HCT116 (cell line): Measurements from ENCODE around the gene GPLD1. TPM values are rescaled to one million over a fixed set of nuclear protein-coding genes. Genes with fewer than 3 reads are reported as not detected.

Experiments used
- ATAC-seq: fragments of 200-7000 bp; cut with Tn5 transposase; 2 replicates; pipeline ENCODE4 v1.9.1; 2020; ENCODE audit warnings: mild to moderate bottlenecking, moderate library complexity
- BruUV-seq: library from RNA; stranded (reverse); fragments of 400-500 nt; replicated peaks from 2 replicates; lab custom pipeline; 2021; lab: Mats Ljungman, UMichigan
- CTCF ChIA-PET: fragments of 300-600 bp; sonication (Branson Sonifier 250); formaldehyde crosslinking; loops from one replicate; lab custom pipeline; 2021; ENCODE audit warnings: antibody characterized with exemption; lab: Charles Lee
- POLR2A ChIA-PET: fragments of 300-600, 350-600 bp; sonication (Branson Sonifier 250); formaldehyde crosslinking; loops from one replicate; lab custom pipeline; 2021; ENCODE audit warnings: antibody characterized with exemption; lab: Charles Lee
- RAD21 ChIA-PET, 2 experiments: fragments of 300-600 bp; sonication (Branson Sonifier 250); formaldehyde crosslinking; loops; one replicate each; lab custom pipeline; 2023; ENCODE audit warnings: low total read pairs in 2 of 2; ENCODE audit not compliant: uncharacterized antibody in 2 of 2, unreplicated experiment in 2 of 2, low non-redundant PET in 1 of 2; lab: Charles Lee
- DNase-seq: peaks from one replicate; pipeline ENCODE4 v3.0.0-alpha.2; 2010; ENCODE audit warnings: low read depth, low spot score
- H2AFZ ChIP-seq: fragments of 200-600 bp; shearing (Covaris generic), sonication (generic); 2 replicates; pipeline ENCODE4 v1.6.1; 2017; ENCODE audit warnings: low read depth, mixed run types, mixed read lengths, antibody characterized with exemption, low read length; ENCODE audit not compliant: poor library complexity, severe bottlenecking
- H3K27ac ChIP-seq: 2 replicates; pipeline ENCODE4 v1.5.1; 2012; ENCODE audit warnings: low read depth, low read length
- H3K27me3 ChIP-seq: fragments of 200-600 bp; sonication (generic); 2 replicates; pipeline ENCODE4 v1.6.1; 2016; ENCODE audit warnings: mixed run types, low read length, mixed read lengths; ENCODE audit not compliant: insufficient read depth
- H3K36me3 ChIP-seq, 2 experiments: fragments of 200-500 bp in 1 of 2; fragments of 200-600 bp in 1 of 2; sonication (Bioruptor generic) in 1 of 2; sonication (generic) in 1 of 2; 2 replicates each; pipeline versions ENCODE4 v1.5.1 to v1.6.1; 2014 to 2016; ENCODE audit warnings: low read length in 2 of 2, inconsistent platforms in 1 of 2, mixed read lengths in 1 of 2, mixed run types in 1 of 2; ENCODE audit not compliant: insufficient read depth in 2 of 2, control insufficient read depth in 1 of 2
- H3K4me1 ChIP-seq, 2 experiments: fragments of 200-600 bp in 1 of 2; sonication (generic) in 1 of 2; 2 replicates each; pipeline versions ENCODE4 v1.5.1 to v1.6.1; 2012 to 2017; ENCODE audit warnings: low read length in 2 of 2, inconsistent platforms in 1 of 2, mild to moderate bottlenecking in 1 of 2, mixed read lengths in 1 of 2, mixed run types in 1 of 2, moderate library complexity in 1 of 2; ENCODE audit not compliant: insufficient read depth in 2 of 2, control insufficient read depth in 1 of 2
- H3K4me2 ChIP-seq: fragments of 200-600 bp; sonication (generic); 2 replicates; pipeline ENCODE4 v1.6.1; 2017; ENCODE audit warnings: mixed run types, low read length, mixed read lengths
- H3K4me3 ChIP-seq, 2 experiments: fragments of 200-600 bp in 1 of 2; sonication (generic) in 1 of 2; replicated peaks in 1 of 2; 2 replicates each; pipeline ENCODE4 v1.5.1; 2011 to 2016; ENCODE audit warnings: low read length in 2 of 2, control low read depth in 1 of 2, low read depth in 1 of 2, mild to moderate bottlenecking in 1 of 2, mixed read lengths in 1 of 2, mixed run types in 1 of 2
- H3K79me2 ChIP-seq: fragments of 200-600 bp; sonication (generic); 2 replicates; pipeline ENCODE4 v1.6.1; 2017; ENCODE audit warnings: mild to moderate bottlenecking, mixed run types, low read length, moderate library complexity, mixed read lengths; ENCODE audit not compliant: insufficient read depth
- H3K9ac ChIP-seq: fragments of 200-600 bp; sonication (generic); 2 replicates; pipeline ENCODE4 v1.6.1; 2016; ENCODE audit warnings: low read length, mixed read lengths
- H3K9me2 ChIP-seq: fragments of 200-600 bp; sonication (generic), shearing (Covaris generic); 2 replicates; pipeline ENCODE4 v1.6.1; 2017; ENCODE audit warnings: mixed run types, mild to moderate bottlenecking, moderate library complexity; ENCODE audit not compliant: insufficient read depth
- H3K9me3 ChIP-seq, 2 experiments: fragments of 200-500 bp in 1 of 2; fragments of 200-600 bp in 1 of 2; sonication (Bioruptor generic) in 1 of 2; sonication (generic) in 1 of 2; 2 replicates each; pipeline ENCODE4 v1.6.1; 2014 to 2017; ENCODE audit warnings: low read length in 2 of 2, mixed read lengths in 2 of 2, inconsistent platforms in 1 of 2, low read depth in 1 of 2, mild to moderate bottlenecking in 1 of 2, mixed run types in 1 of 2, moderate library complexity in 1 of 2; ENCODE audit not compliant: control insufficient read depth in 1 of 2, insufficient read depth in 1 of 2
- H4K20me1 ChIP-seq: fragments of 200-600 bp; sonication (generic), shearing (Covaris generic); 2 replicates; pipeline ENCODE4 v1.6.1; 2017; ENCODE audit warnings: mixed run types, mild to moderate bottlenecking, moderate library complexity; ENCODE audit not compliant: insufficient read depth
- CBX3 ChIP-seq: IDR thresholded peaks from 2 replicates; pipeline ENCODE4 v1.6.1; 2012; ENCODE audit warnings: low read depth
- CEBPB ChIP-seq: IDR thresholded peaks from 2 replicates; pipeline ENCODE4 v1.6.1; 2012; ENCODE audit warnings: low read depth
- ELF1 ChIP-seq: IDR thresholded peaks from 2 replicates; pipeline ENCODE4 v1.6.1; 2012; ENCODE audit warnings: low read depth, borderline replicate concordance
- EZH2 ChIP-seq: fragments of 200-600 bp; sonication (generic); IDR thresholded peaks from 2 replicates; pipeline ENCODE4 v1.6.1; 2017; ENCODE audit warnings: antibody characterized with exemption, mixed run types
- EZH2phosphoT487 ChIP-seq: fragments of 200-600 bp; IDR thresholded peaks from 2 replicates; pipeline ENCODE4 v1.6.1; 2018; ENCODE audit warnings: antibody characterized with exemption, borderline replicate concordance
- POLR2A ChIP-seq: IDR thresholded peaks from 2 replicates; pipeline ENCODE4 v1.7.0; 2011; ENCODE audit warnings: borderline replicate concordance; ENCODE audit not compliant: insufficient read depth, insufficient read length; ENCODE audit errors: extremely low read depth
- SRF ChIP-seq: IDR thresholded peaks from 2 replicates; pipeline ENCODE4 v1.6.1; 2012; ENCODE audit warnings: low read depth
- YY1 ChIP-seq: IDR thresholded peaks from 2 replicates; pipeline ENCODE4 v1.6.1; 2011; ENCODE audit warnings: low read length, low read depth, moderate library complexity, mild to moderate bottlenecking; ENCODE audit not compliant: insufficient replicate concordance; ENCODE audit errors: extremely low read depth
- intact Hi-C: fragments of 100-400 bp; cut with micrococcal nuclease; formaldehyde crosslinking; loops from 2 replicates; pipeline ENCODE4 v1.10.0; 2022
- total RNA-seq: library from RNA; stranded (reverse); gene quantifications from one replicate; pipeline ENCODE4 v1.2.1, GENCODE V29; 2021; ENCODE audit not compliant: unreplicated experiment
- TF ChIP-seq, protein P1 (sequence below), 3 experiments: fragments of 200-600 bp in 1 of 3; sonication (generic) in 1 of 3; IDR thresholded peaks in 2 of 3; conservative IDR thresholded peaks in 1 of 3; 2 replicates each; pipeline ENCODE4 v1.5.1; 2012 to 2017; ENCODE audit warnings: low read depth in 2 of 3, low read length in 2 of 3, antibody characterized with exemption in 1 of 3, borderline replicate concordance in 1 of 3, control low read depth in 1 of 3, mild to moderate bottlenecking in 1 of 3, mixed read lengths in 1 of 3, mixed run types in 1 of 3, moderate library complexity in 1 of 3; ENCODE audit not compliant: insufficient read depth in 1 of 3
- TF ChIP-seq, protein P2 (sequence below): IDR thresholded peaks from 2 replicates; pipeline ENCODE4 v1.6.1; 2012; ENCODE audit warnings: low read depth
- TF ChIP-seq, protein P3 (sequence below): IDR thresholded peaks from 2 replicates; pipeline ENCODE4 v1.6.1; 2012

The GPLD1 gene
- total RNA-seq, 1 experiment from 2014 or later = 2.1 TPM

DNA sequence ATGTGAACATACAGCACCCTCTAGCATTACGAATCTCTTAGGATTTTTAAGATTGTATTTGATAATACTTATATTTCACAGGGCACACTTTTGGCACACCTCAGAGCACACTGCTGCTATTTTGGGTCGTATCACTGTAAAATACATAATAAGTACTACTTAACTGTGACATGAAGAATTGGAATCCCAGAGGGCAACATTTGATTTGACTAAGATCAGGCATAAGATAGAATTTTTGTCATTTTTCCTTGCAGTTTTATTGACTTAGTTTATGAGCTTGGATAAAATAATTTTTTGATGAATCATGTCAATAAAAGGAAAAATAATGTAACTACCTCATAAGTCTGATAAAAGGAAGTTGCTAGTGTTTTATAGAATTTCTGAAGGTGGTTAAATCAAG is 64.3 kb downstream of the GPLD1 start:
- POLR2A ChIA-PET = no interaction called here
- Histone ChIP-seq H3K9me2 (no peaks in the 10 kb centered on the region), H3K36me3 (peaks cover 40 to 54% of the 10 kb centered on the region in 2 experiments), H2AFZ (no peak overlapping the region)
- ATAC-seq = no peak
- TF ChIP-seq, protein P1, sequence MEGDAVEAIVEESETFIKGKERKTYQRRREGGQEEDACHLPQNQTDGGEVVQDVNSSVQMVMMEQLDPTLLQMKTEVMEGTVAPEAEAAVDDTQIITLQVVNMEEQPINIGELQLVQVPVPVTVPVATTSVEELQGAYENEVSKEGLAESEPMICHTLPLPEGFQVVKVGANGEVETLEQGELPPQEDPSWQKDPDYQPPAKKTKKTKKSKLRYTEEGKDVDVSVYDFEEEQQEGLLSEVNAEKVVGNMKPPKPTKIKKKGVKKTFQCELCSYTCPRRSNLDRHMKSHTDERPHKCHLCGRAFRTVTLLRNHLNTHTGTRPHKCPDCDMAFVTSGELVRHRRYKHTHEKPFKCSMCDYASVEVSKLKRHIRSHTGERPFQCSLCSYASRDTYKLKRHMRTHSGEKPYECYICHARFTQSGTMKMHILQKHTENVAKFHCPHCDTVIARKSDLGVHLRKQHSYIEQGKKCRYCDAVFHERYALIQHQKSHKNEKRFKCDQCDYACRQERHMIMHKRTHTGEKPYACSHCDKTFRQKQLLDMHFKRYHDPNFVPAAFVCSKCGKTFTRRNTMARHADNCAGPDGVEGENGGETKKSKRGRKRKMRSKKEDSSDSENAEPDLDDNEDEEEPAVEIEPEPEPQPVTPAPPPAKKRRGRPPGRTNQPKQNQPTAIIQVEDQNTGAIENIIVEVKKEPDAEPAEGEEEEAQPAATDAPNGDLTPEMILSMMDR (IDR thresholded peaks at IDR 0.05 in 2 of 3, conservative IDR thresholded peaks at IDR 0.05 in 1 of 3; ENCODE audit: borderline replicate concordance in 1 of 3, insufficient read depth in 1 of 3, low read depth in 2 of 3, low read length in 2 of 3) = no peak
- TF ChIP-seq CBX3 (no peak), EZH2phosphoT487 (no peak), CEBPB (no peak), POLR2A (no peak), YY1 (no peak), ELF1 (no peak), EZH2 (no peak), SRF (no peak)
- TF ChIP-seq, protein P2, sequence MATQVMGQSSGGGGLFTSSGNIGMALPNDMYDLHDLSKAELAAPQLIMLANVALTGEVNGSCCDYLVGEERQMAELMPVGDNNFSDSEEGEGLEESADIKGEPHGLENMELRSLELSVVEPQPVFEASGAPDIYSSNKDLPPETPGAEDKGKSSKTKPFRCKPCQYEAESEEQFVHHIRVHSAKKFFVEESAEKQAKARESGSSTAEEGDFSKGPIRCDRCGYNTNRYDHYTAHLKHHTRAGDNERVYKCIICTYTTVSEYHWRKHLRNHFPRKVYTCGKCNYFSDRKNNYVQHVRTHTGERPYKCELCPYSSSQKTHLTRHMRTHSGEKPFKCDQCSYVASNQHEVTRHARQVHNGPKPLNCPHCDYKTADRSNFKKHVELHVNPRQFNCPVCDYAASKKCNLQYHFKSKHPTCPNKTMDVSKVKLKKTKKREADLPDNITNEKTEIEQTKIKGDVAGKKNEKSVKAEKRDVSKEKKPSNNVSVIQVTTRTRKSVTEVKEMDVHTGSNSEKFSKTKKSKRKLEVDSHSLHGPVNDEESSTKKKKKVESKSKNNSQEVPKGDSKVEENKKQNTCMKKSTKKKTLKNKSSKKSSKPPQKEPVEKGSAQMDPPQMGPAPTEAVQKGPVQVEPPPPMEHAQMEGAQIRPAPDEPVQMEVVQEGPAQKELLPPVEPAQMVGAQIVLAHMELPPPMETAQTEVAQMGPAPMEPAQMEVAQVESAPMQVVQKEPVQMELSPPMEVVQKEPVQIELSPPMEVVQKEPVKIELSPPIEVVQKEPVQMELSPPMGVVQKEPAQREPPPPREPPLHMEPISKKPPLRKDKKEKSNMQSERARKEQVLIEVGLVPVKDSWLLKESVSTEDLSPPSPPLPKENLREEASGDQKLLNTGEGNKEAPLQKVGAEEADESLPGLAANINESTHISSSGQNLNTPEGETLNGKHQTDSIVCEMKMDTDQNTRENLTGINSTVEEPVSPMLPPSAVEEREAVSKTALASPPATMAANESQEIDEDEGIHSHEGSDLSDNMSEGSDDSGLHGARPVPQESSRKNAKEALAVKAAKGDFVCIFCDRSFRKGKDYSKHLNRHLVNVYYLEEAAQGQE = no peak
- TF ChIP-seq, protein P3, sequence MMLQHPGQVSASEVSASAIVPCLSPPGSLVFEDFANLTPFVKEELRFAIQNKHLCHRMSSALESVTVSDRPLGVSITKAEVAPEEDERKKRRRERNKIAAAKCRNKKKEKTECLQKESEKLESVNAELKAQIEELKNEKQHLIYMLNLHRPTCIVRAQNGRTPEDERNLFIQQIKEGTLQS = no peak
- TF ChIP-seq, all 23 proteins: peak for 0
- ChIA-PET RAD21 (no interaction called here), CTCF (no interaction called here)
- Histone ChIP-seq H3K4me3 (no peak overlapping the region), H3K4me1 (peaks cover 0 to 7% of the 10 kb centered on the region in 2 experiments; a peak in 2 of 4 replicates), H3K9me3 (no peaks in the 10 kb centered on the region), H3K79me2 (peaks cover 11% of the 10 kb centered on the region; the same call in 1 of the 2 replicates), H3K9ac (no peak overlapping the region), H3K27me3 (no peaks in the 10 kb centered on the region), H4K20me1 (no peaks in the 10 kb centered on the region), H3K27ac (no peak overlapping the region), H3K4me2 (no peak overlapping the region)
- BruUV-seq = no TSS peak
- no peak for DNase-seq
- intact Hi-C loops = no loop called here
